ENCODE data around the gene SRGAP3. TPM values are rescaled to one million over a fixed set of nuclear protein-coding genes. Genes with fewer than 3 reads are reported as not detected.
A peak's percentile ranks its signal among the peaks of the same experiment; 100 is the strongest.

SRGAP3 gene
- total RNA-seq, 1 donor: 2.5 TPM

- Histone ChIP-seq H3K27ac (ENCODE audit: low read depth, low read length) (no peak overlapping the region), H3K36me3 (ENCODE audit: insufficient read depth, low read length) (no peaks in the 10 kb centered on the region), H3K4me2 (ENCODE audit: insufficient read depth, low read length) (peak overlapping the region; percentile 93), H3K27me3 (ENCODE audit: insufficient read depth, low read length) (peaks cover 23% of the 10 kb centered on the region), H3K4me1 (ENCODE audit: insufficient read depth, low read length) (peaks cover 21% of the 10 kb centered on the region), H4K20me1 (ENCODE audit: insufficient read depth, low read length) (no peaks in the 10 kb centered on the region), H3K79me2 (ENCODE audit: insufficient read depth, low read length) (no peaks in the 10 kb centered on the region), H3K9me3 (ENCODE audit: low read depth, low read length) (no peaks in the 10 kb centered on the region), H3K4me3 (ENCODE audit: insufficient read depth, low read length) (peak overlapping the region; percentile 71), H2AFZ (ENCODE audit: low read length) (peak overlapping the region; percentile 91)
- peak; percentile 77 for DNase-seq (ENCODE audit: insufficient read length, low spot score, missing footprints)
- no peak for TF ChIP-seq CTCF (IDR thresholded peaks at IDR 0.05; ENCODE audit: extremely low read depth, low read depth, low read length)
These were observed 749 bp downstream of the SRGAP3 start for GRCh38 chr3:9248522-9249271.

- Histone ChIP-seq H2AFZ (ENCODE audit: low read length) (peak overlapping the region; percentile 28), H3K4me3 (ENCODE audit: insufficient read depth, low read length) (peak overlapping the region; percentile 71)
These were observed 1.4 kb downstream of the SRGAP3 start for GRCh38 chr3:9247941-9248521.

GRCh38 chr3:9247361-9247940 is 2.0 kb downstream of the SRGAP3 start:
- Histone ChIP-seq H3K27ac (ENCODE audit: low read depth, low read length) (no peak overlapping the region), H3K36me3 (ENCODE audit: insufficient read depth, low read length) (no peaks in the 10 kb centered on the region), H2AFZ (ENCODE audit: low read length) (peak overlapping the region; percentile 28), H3K4me3 (ENCODE audit: insufficient read depth, low read length) (peak overlapping the region; percentile 9), H3K79me2 (ENCODE audit: insufficient read depth, low read length) (no peaks in the 10 kb centered on the region), H3K4me1 (ENCODE audit: insufficient read depth, low read length) (peaks cover 21% of the 10 kb centered on the region), H3K9me3 (ENCODE audit: low read depth, low read length) (no peaks in the 10 kb centered on the region), H3K27me3 (ENCODE audit: insufficient read depth, low read length) (peaks cover 23% of the 10 kb centered on the region), H4K20me1 (ENCODE audit: insufficient read depth, low read length) (no peaks in the 10 kb centered on the region), H3K4me2 (ENCODE audit: insufficient read depth, low read length) (peak overlapping the region; percentile 93)
- TF ChIP-seq CTCF (IDR thresholded peaks at IDR 0.05; ENCODE audit: extremely low read depth, low read depth, low read length): no peak
- DNase-seq (ENCODE audit: insufficient read length, low spot score, missing footprints): no peak

More at GRCh38 chr3:9247941-9248521, 1.4 kb downstream of the SRGAP3 start:
- no peak for TF ChIP-seq CTCF (IDR thresholded peaks at IDR 0.05; ENCODE audit: extremely low read depth, low read depth, low read length)
- H3K4me1 ChIP-seq (ENCODE audit: insufficient read depth, low read length): peaks cover 21% of the 10 kb centered on the region
- no peaks in the 10 kb centered on the region for H3K9me3 ChIP-seq (ENCODE audit: low read depth, low read length)
- no peak overlapping the region for H3K27ac ChIP-seq (ENCODE audit: low read depth, low read length)
- H3K79me2 ChIP-seq (ENCODE audit: insufficient read depth, low read length): no peaks in the 10 kb centered on the region
- H3K27me3 ChIP-seq (ENCODE audit: insufficient read depth, low read length): peaks cover 23% of the 10 kb centered on the region
- no peaks in the 10 kb centered on the region for H3K36me3 ChIP-seq (ENCODE audit: insufficient read depth, low read length)
- peak overlapping the region; percentile 93 for H3K4me2 ChIP-seq (ENCODE audit: insufficient read depth, low read length)
- no peak for DNase-seq (ENCODE audit: insufficient read length, low spot score, missing footprints)
- no peaks in the 10 kb centered on the region for H4K20me1 ChIP-seq (ENCODE audit: insufficient read depth, low read length)

GRCh38 chr3:9246189-9246588 is 3.3 kb downstream of the SRGAP3 start:
- no peaks in the 10 kb centered on the region for H3K79me2 ChIP-seq (ENCODE audit: insufficient read depth, low read length)

More at GRCh38 chr3:9246189-9246588, 3.3 kb downstream of the SRGAP3 start:
- no peaks in the 10 kb centered on the region for H3K9me3 ChIP-seq (ENCODE audit: low read depth, low read length)
- H3K4me2 ChIP-seq (ENCODE audit: insufficient read depth, low read length): no peak overlapping the region
- no peak overlapping the region for H3K27ac ChIP-seq (ENCODE audit: low read depth, low read length)
- TF ChIP-seq CTCF (IDR thresholded peaks at IDR 0.05; ENCODE audit: extremely low read depth, low read depth, low read length): no peak
- H3K4me3 ChIP-seq (ENCODE audit: insufficient read depth, low read length): no peak overlapping the region
- no peaks in the 10 kb centered on the region for H4K20me1 ChIP-seq (ENCODE audit: insufficient read depth, low read length)
- H3K27me3 ChIP-seq (ENCODE audit: insufficient read depth, low read length): peaks cover 23% of the 10 kb centered on the region
- no peaks in the 10 kb centered on the region for H3K36me3 ChIP-seq (ENCODE audit: insufficient read depth, low read length)
- H2AFZ ChIP-seq (ENCODE audit: low read length): no peak overlapping the region
- no peak for DNase-seq (ENCODE audit: insufficient read length, low spot score, missing footprints)
- H3K4me1 ChIP-seq (ENCODE audit: insufficient read depth, low read length): peaks cover 21% of the 10 kb centered on the region
